Mesenchymal stem cell (in vitro differentiated cells and primary cell): ENCODE measurements around the gene IL24.

Experiments
- DNase-seq: peaks from one replicate; pipeline ENCODE4 v3.0.0-alpha.2; 2013
- H2AFZ ChIP-seq: one replicate; pipeline ENCODE4 v1.6.1; 2013; ENCODE audit warnings: low read depth, mild to moderate bottlenecking, control low read depth, inconsistent platforms, low read length, moderate library complexity
- H2AK5ac ChIP-seq: 2 replicates; pipeline ENCODE4 v1.6.1; 2013; ENCODE audit warnings: low read length, moderate library complexity, mild to moderate bottlenecking, inconsistent platforms; ENCODE audit not compliant: severe bottlenecking
- H2BK120ac ChIP-seq: one replicate; pipeline ENCODE4 v1.6.1; 2013; ENCODE audit warnings: low read depth, mild to moderate bottlenecking, inconsistent platforms, low read length, moderate library complexity
- H2BK12ac ChIP-seq, 2 experiments: one replicate each; pipeline ENCODE4 v1.6.1; 2013; ENCODE audit warnings: inconsistent platforms in 2 of 2, low read length in 2 of 2, mild to moderate bottlenecking in 2 of 2, moderate library complexity in 2 of 2, control low read depth in 1 of 2
- H2BK15ac ChIP-seq: one replicate; pipeline ENCODE4 v1.6.1; 2013; ENCODE audit warnings: mild to moderate bottlenecking, low read depth, inconsistent platforms; ENCODE audit not compliant: poor library complexity, severe bottlenecking
- H2BK5ac ChIP-seq: 2 replicates; pipeline ENCODE4 v1.6.1; 2013; ENCODE audit warnings: low read depth, mild to moderate bottlenecking, low read length, control low read depth, inconsistent platforms; ENCODE audit not compliant: poor library complexity, severe bottlenecking
- H3K14ac ChIP-seq, 2 experiments: one replicate each; pipeline ENCODE4 v1.6.1; 2013; ENCODE audit warnings: inconsistent platforms in 2 of 2, low read length in 2 of 2, control low read depth in 1 of 2, mild to moderate bottlenecking in 1 of 2, moderate library complexity in 1 of 2
- H3K18ac ChIP-seq, 2 experiments: one replicate each; pipeline ENCODE4 v1.6.1; 2013; ENCODE audit warnings: inconsistent platforms in 2 of 2, low read length in 2 of 2, control low read depth in 1 of 2, low read depth in 1 of 2, mild to moderate bottlenecking in 1 of 2
- H3K23ac ChIP-seq, 2 experiments: one replicate each; pipeline ENCODE4 v1.6.1; 2013; ENCODE audit warnings: inconsistent platforms in 2 of 2, low read length in 2 of 2, mild to moderate bottlenecking in 2 of 2, moderate library complexity in 2 of 2, control low read depth in 1 of 2
- H3K27ac ChIP-seq: 2 replicates; pipeline ENCODE4 v1.5.1; 2013; ENCODE audit warnings: mild to moderate bottlenecking, moderate library complexity, low read length, control low read depth, inconsistent platforms; ENCODE audit not compliant: poor library complexity, severe bottlenecking
- H3K27me3 ChIP-seq, 2 experiments: 2 replicates each; pipeline versions ENCODE4 v1.6.1 to v1.7.0; 2013; ENCODE audit warnings: low read length in 2 of 2, mild to moderate bottlenecking in 2 of 2, moderate library complexity in 2 of 2, control low read depth in 1 of 2, inconsistent platforms in 1 of 2; ENCODE audit not compliant: control insufficient read depth in 1 of 2, insufficient read depth in 1 of 2
- H3K36me3 ChIP-seq, 2 experiments: 2 replicates each; pipeline versions ENCODE4 v1.6.1 to v1.7.0; 2013; ENCODE audit warnings: low read length in 2 of 2, control low read depth in 1 of 2, inconsistent platforms in 1 of 2, low read depth in 1 of 2, mild to moderate bottlenecking in 1 of 2; ENCODE audit not compliant: insufficient read depth in 2 of 2, control insufficient read depth in 1 of 2
- H3K4ac ChIP-seq, 2 experiments: one replicate each; pipeline ENCODE4 v1.6.1; 2013; ENCODE audit warnings: inconsistent platforms in 2 of 2, low read length in 2 of 2, mild to moderate bottlenecking in 2 of 2, moderate library complexity in 2 of 2, control low read depth in 1 of 2, low read depth in 1 of 2
- H3K4me1 ChIP-seq: 2 replicates; pipeline ENCODE4 v1.6.1; 2013; ENCODE audit warnings: low read depth, low read length, control low read depth; ENCODE audit not compliant: control insufficient read depth, insufficient read depth
- H3K4me2 ChIP-seq: 2 replicates; pipeline ENCODE4 v1.6.1; 2013; ENCODE audit warnings: low read length, mild to moderate bottlenecking, inconsistent platforms; ENCODE audit not compliant: poor library complexity, severe bottlenecking
- H3K4me3 ChIP-seq, 2 experiments: 2 replicates each; pipeline versions ENCODE4 v1.5.1 to v1.7.0; 2013; ENCODE audit warnings: low read length in 2 of 2, mild to moderate bottlenecking in 2 of 2, control low read depth in 1 of 2, low read depth in 1 of 2; ENCODE audit not compliant: insufficient read depth in 1 of 2
- H3K79me1 ChIP-seq: replicated peaks from 2 replicates; pipeline ENCODE4 v1.6.1; 2013; ENCODE audit warnings: mild to moderate bottlenecking, control low read depth, low read length, inconsistent platforms; ENCODE audit not compliant: poor library complexity, severe bottlenecking
- H3K9ac ChIP-seq: 2 replicates; pipeline ENCODE4 v1.7.0; 2013; ENCODE audit warnings: mild to moderate bottlenecking, low read length, moderate library complexity
- H3K9me3 ChIP-seq: 2 replicates; pipeline ENCODE4 v1.7.0; 2013; ENCODE audit warnings: mild to moderate bottlenecking, low read length; ENCODE audit not compliant: control insufficient read depth
- H4K8ac ChIP-seq: one replicate; pipeline ENCODE4 v1.6.1; 2013; ENCODE audit warnings: inconsistent platforms, mild to moderate bottlenecking, low read length, moderate library complexity
- H4K91ac ChIP-seq: one replicate; pipeline ENCODE4 v1.6.1; 2013; ENCODE audit warnings: mild to moderate bottlenecking, low read length, inconsistent platforms
- WGBS: methylation state at CpG from one replicate; pipeline ENCODE4 v1.1.7; 2013; ENCODE audit warnings: mixed read lengths; 5-methylcytosine and 5-hydroxymethylcytosine counted together

Gene IL24

DNA sequence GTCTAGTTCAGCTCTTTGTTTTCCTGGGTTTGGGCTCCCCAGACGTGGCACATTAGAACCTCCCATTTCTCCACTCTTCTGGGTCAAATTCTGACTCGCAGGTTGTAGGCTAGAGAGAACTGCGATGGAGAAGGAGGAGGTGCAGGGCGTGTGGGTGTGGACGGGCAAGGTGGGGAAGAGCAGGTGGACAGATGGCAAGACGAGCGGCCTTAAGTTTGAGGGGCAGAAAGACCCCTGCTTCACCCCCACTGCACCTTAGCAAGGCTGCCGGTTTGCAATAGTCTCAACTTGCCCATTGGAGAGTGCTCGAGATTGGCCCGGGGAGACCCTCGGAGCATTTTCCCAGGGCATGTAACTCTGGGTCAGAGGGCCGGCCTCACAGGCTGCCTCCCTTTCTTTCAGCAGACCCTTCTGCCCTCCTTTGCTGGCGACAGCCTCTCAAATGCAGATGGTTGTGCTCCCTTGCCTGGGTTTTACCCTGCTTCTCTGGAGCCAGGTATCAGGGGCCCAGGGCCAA, 1.7 kb downstream of the IL24 start:
- no peak overlapping the region for H2BK120ac ChIP-seq
- H3K27ac ChIP-seq, result no peak overlapping the region
- no peak overlapping the region for H2BK5ac ChIP-seq
- H3K4me2 ChIP-seq, result no peak overlapping the region
- H2AFZ ChIP-seq, result no peak overlapping the region
- 86% methylated on average over 10 of the region's 13 CpGs for WGBS
- no peak overlapping the region for H3K9ac ChIP-seq
- peaks cover 0 to 2% of the 10 kb centered on the region in 2 experiments for H3K27me3 ChIP-seq
- H2BK12ac ChIP-seq, result peak overlapping the region in 1 of 2 experiments; percentile 29
- H2AK5ac ChIP-seq, result no peak overlapping the region
- no peaks in the 10 kb centered on the region for H3K36me3 ChIP-seq
- peak overlapping the region; percentile 29 for H2BK15ac ChIP-seq
- no peaks in the 10 kb centered on the region for H3K79me1 ChIP-seq
- peak overlapping the region in 1 of 2 experiments; percentile 4 for H3K14ac ChIP-seq
- H4K91ac ChIP-seq, result no peak overlapping the region
- H3K4me1 ChIP-seq, result peaks cover 7% of the 10 kb centered on the region
- no peak for DNase-seq
- no peak overlapping the region for H4K8ac ChIP-seq
- H3K4me3 ChIP-seq, result no peak overlapping the region
- H3K18ac ChIP-seq, result peak overlapping the region in 1 of 2 experiments; percentile 31
- H3K9me3 ChIP-seq, result no peaks in the 10 kb centered on the region
- H3K23ac ChIP-seq, result no peak overlapping the region
- no peak overlapping the region for H3K4ac ChIP-seq

DNA sequence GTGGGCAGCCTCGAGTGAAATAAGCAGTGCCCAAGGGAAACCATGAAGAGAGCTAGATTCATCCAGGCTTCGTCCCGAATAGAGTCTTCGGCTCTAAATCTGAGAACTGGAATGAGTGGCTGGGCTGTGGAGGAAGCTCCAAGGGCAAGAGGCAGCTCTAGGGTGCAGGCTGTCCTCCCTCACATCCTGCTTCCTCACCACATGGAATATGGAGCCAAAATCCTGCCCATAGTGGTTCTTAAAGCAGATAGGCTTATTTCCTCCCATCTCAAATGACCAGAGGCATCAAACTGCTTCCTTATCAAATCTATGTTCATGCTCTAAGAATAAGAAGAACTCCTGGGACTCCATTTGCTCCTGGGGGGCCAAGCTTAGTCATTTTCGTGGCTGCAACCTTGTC, 2.5 kb downstream of the IL24 start:
- no peak overlapping the region for H2BK12ac ChIP-seq
- H2BK15ac ChIP-seq, result peak overlapping the region; percentile 17
- no peak overlapping the region for H2AK5ac ChIP-seq
- DNase-seq, result no peak
- no peak overlapping the region for H4K91ac ChIP-seq
- H3K36me3 ChIP-seq, result no peaks in the 10 kb centered on the region
- H3K27me3 ChIP-seq, result peaks cover 0 to 2% of the 10 kb centered on the region in 2 experiments
- H3K9me3 ChIP-seq, result no peaks in the 10 kb centered on the region
- no peak overlapping the region for H3K9ac ChIP-seq
- no peak overlapping the region for H2BK120ac ChIP-seq
- no peaks in the 10 kb centered on the region for H3K79me1 ChIP-seq
- peaks cover 7% of the 10 kb centered on the region for H3K4me1 ChIP-seq
- no peak overlapping the region for H3K4me3 ChIP-seq
- H3K4ac ChIP-seq, result no peak overlapping the region
- H4K8ac ChIP-seq, result no peak overlapping the region
- no peak overlapping the region for H3K27ac ChIP-seq
- H3K4me2 ChIP-seq, result no peak overlapping the region
- no peak overlapping the region for H3K14ac ChIP-seq
- no peak overlapping the region for H2AFZ ChIP-seq
- no peak overlapping the region for H3K18ac ChIP-seq
- no peak overlapping the region for H2BK5ac ChIP-seq
- H3K23ac ChIP-seq, result no peak overlapping the region
- 98% methylated on average over 5 of the region's 5 CpGs for WGBS

DNA sequence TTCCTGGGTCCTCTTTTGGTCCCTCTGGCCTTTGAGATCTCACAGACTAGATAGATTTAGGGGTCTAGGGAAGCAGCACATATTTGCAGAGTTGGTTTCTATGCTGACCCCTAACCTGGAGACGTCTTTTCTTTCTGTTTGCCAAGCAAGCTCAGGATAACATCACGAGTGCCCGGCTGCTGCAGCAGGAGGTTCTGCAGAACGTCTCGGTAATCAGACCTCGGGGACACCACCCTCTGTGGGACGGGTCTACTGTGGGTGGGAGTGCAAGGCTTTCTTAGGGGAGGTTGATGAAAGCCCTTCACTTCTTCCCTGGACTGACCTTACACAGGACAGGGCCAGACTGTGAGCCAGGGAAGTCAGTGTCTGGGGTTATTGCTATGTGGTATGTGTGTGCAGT, 2.9 kb downstream of the IL24 start:
- peaks cover 0 to 2% of the 10 kb centered on the region in 2 experiments for H3K27me3 ChIP-seq
- no peak overlapping the region for H4K91ac ChIP-seq
- no peak overlapping the region for H3K14ac ChIP-seq
- no peak overlapping the region for H2BK5ac ChIP-seq
- no peak overlapping the region for H3K18ac ChIP-seq
- H3K4me2 ChIP-seq, result no peak overlapping the region
- WGBS, result 89% methylated on average over 7 of the region's 7 CpGs
- peaks cover 7% of the 10 kb centered on the region for H3K4me1 ChIP-seq
- no peaks in the 10 kb centered on the region for H3K79me1 ChIP-seq
- no peak overlapping the region for H2AK5ac ChIP-seq
- H3K9me3 ChIP-seq, result no peaks in the 10 kb centered on the region
- H2AFZ ChIP-seq, result no peak overlapping the region
- no peak overlapping the region for H3K9ac ChIP-seq
- no peak overlapping the region for H2BK120ac ChIP-seq
- no peak overlapping the region for H3K27ac ChIP-seq
- DNase-seq, result no peak
- no peak overlapping the region for H3K4me3 ChIP-seq
- H4K8ac ChIP-seq, result no peak overlapping the region
- no peak overlapping the region for H2BK12ac ChIP-seq
- H2BK15ac ChIP-seq, result no peak overlapping the region
- H3K23ac ChIP-seq, result no peak overlapping the region
- H3K36me3 ChIP-seq, result no peaks in the 10 kb centered on the region
- H3K4ac ChIP-seq, result no peak overlapping the region

DNA sequence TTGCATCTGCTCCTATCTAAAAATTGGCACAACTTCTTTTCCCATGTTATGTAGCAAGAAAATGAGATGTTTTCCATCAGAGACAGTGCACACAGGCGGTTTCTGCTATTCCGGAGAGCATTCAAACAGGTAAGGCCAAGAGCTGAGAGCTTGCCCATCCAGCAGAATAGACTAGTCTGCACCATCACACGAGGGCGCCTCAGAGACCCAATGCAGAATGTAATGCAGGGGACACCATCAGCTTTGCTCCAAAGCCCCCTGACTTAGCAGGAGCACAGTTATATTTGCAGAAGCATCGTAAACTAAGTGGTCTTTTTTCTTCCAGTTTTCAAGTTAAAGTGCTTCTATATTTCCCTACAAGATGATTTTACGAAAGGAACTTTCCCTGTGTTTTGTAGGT, 4.7 kb downstream of the IL24 start:
- WGBS, result 92% methylated on average over 4 of the region's 6 CpGs
- Histone ChIP-seq H2AK5ac (no peak overlapping the region), H2BK5ac (no peak overlapping the region), H3K27me3 (peaks cover 0 to 2% of the 10 kb centered on the region in 2 experiments), H3K18ac (no peak overlapping the region), H3K4ac (no peak overlapping the region), H3K4me3 (no peak overlapping the region), H3K9ac (no peak overlapping the region), H2BK120ac (no peak overlapping the region), H4K8ac (no peak overlapping the region), H3K36me3 (no peaks in the 10 kb centered on the region), H3K27ac (no peak overlapping the region), H3K14ac (no peak overlapping the region), H3K9me3 (no peaks in the 10 kb centered on the region), H3K23ac (no peak overlapping the region), H2AFZ (no peak overlapping the region), H2BK12ac (no peak overlapping the region), H3K4me1 (peaks cover 10% of the 10 kb centered on the region), H4K91ac (no peak overlapping the region), H3K79me1 (no peaks in the 10 kb centered on the region), H2BK15ac (no peak overlapping the region), H3K4me2 (no peak overlapping the region)
- no peak for DNase-seq
